ENCODE data around the gene SLC12A6. TPM values are rescaled to one million over a fixed set of nuclear protein-coding genes. Genes with fewer than 3 reads are reported as not detected.

The SLC12A6 gene
- total RNA-seq, 2 donors from 2014 or later: 58.3 to 82.9 TPM

GRCh38 chr15:34259566-34259965, 78.0 kb downstream of the SLC12A6 start:
- TF ChIP-seq CTCF (IDR thresholded peaks at IDR 0.05): no peak
- H3K27ac ChIP-seq: no peak overlapping the region
- ATAC-seq (ENCODE audit: insufficient number of reproducible peaks, low FRiP score, low read depth): no peak
- no peaks in the 10 kb centered on the region for H3K27me3 ChIP-seq (replicated peaks; ENCODE audit: insufficient read depth)
- no peaks in the 10 kb centered on the region for H3K9me3 ChIP-seq
- peaks cover 28% of the 10 kb centered on the region for H3K36me3 ChIP-seq
- H3K4me1 ChIP-seq (ENCODE audit: control insufficient read depth in 1 of 2, low read depth in 2 of 2): no peaks in the 10 kb centered on the region
- no peak overlapping the region for H3K4me3 ChIP-seq
- DNase-seq (ENCODE audit: low spot score): no peak

GRCh38 chr15:34258151-34258550, 79.4 kb downstream of the SLC12A6 start:
- no peaks in the 10 kb centered on the region for H3K4me1 ChIP-seq (ENCODE audit: control insufficient read depth in 1 of 2, low read depth in 2 of 2)
- ATAC-seq (ENCODE audit: insufficient number of reproducible peaks, low FRiP score, low read depth) (no peak), DNase-seq (ENCODE audit: low spot score) (no peak)
- H3K36me3 ChIP-seq: peaks cover 42% of the 10 kb centered on the region
- H3K27me3 ChIP-seq (replicated peaks; ENCODE audit: insufficient read depth): no peaks in the 10 kb centered on the region
- no peak overlapping the region for H3K27ac ChIP-seq
- TF ChIP-seq CTCF (IDR thresholded peaks at IDR 0.05): no peak
- no peak overlapping the region for H3K4me3 ChIP-seq
- no peaks in the 10 kb centered on the region for H3K9me3 ChIP-seq

GRCh38 chr15:34252545-34252944, 85.0 kb downstream of the SLC12A6 start:
- no peaks in the 10 kb centered on the region for H3K27me3 ChIP-seq (replicated peaks; ENCODE audit: insufficient read depth)
- no peak for TF ChIP-seq CTCF (IDR thresholded peaks at IDR 0.05)
- H3K4me1 ChIP-seq (ENCODE audit: control insufficient read depth in 1 of 2, low read depth in 2 of 2): no peaks in the 10 kb centered on the region
- H3K36me3 ChIP-seq: peaks cover 70% of the 10 kb centered on the region
- no peak overlapping the region for H3K4me3 ChIP-seq
- DNase-seq (ENCODE audit: low spot score) (no peak), ATAC-seq (ENCODE audit: insufficient number of reproducible peaks, low FRiP score, low read depth) (no peak)
- no peaks in the 10 kb centered on the region for H3K9me3 ChIP-seq
- H3K27ac ChIP-seq: no peak overlapping the region

GRCh38 chr15:34248190-34248589, 89.4 kb downstream of the SLC12A6 start:
- Histone ChIP-seq H3K4me3 (no peak overlapping the region), H3K9me3 (no peaks in the 10 kb centered on the region), H3K27ac (no peak overlapping the region), H3K36me3 (peaks cover 56% of the 10 kb centered on the region), H3K27me3 (replicated peaks; ENCODE audit: insufficient read depth) (no peaks in the 10 kb centered on the region), H3K4me1 (ENCODE audit: control insufficient read depth in 1 of 2, low read depth in 2 of 2) (no peaks in the 10 kb centered on the region)
- TF ChIP-seq CTCF (IDR thresholded peaks at IDR 0.05): no peak
- DNase-seq (ENCODE audit: low spot score) (no peak), ATAC-seq (ENCODE audit: insufficient number of reproducible peaks, low FRiP score, low read depth) (no peak)

- H3K4me3 ChIP-seq: no peak overlapping the region
- TF ChIP-seq CTCF (IDR thresholded peaks at IDR 0.05): no peak
- ATAC-seq (ENCODE audit: insufficient number of reproducible peaks, low FRiP score, low read depth) (no peak), DNase-seq (ENCODE audit: low spot score) (no peak)
- no peaks in the 10 kb centered on the region for H3K4me1 ChIP-seq (ENCODE audit: control insufficient read depth in 1 of 2, low read depth in 2 of 2)
- no peak overlapping the region for H3K27ac ChIP-seq
- H3K27me3 ChIP-seq (replicated peaks; ENCODE audit: insufficient read depth): no peaks in the 10 kb centered on the region
- H3K9me3 ChIP-seq: no peaks in the 10 kb centered on the region
- H3K36me3 ChIP-seq: peaks cover 44% of the 10 kb centered on the region
Measured at GRCh38 chr15:34246276-34246976, 91.2 kb downstream of the SLC12A6 start.

Measured in thoracic aorta (tissue), 2 donors.